ENCODE results near the gene CADM1. TPM values are rescaled to one million over a fixed set of nuclear protein-coding genes. Genes with fewer than 3 reads are reported as not detected.

CADM1 gene
- total RNA-seq, 4 donors from 2014 or later: 1.2 to 2.5 (median 2.2) TPM

DNA sequence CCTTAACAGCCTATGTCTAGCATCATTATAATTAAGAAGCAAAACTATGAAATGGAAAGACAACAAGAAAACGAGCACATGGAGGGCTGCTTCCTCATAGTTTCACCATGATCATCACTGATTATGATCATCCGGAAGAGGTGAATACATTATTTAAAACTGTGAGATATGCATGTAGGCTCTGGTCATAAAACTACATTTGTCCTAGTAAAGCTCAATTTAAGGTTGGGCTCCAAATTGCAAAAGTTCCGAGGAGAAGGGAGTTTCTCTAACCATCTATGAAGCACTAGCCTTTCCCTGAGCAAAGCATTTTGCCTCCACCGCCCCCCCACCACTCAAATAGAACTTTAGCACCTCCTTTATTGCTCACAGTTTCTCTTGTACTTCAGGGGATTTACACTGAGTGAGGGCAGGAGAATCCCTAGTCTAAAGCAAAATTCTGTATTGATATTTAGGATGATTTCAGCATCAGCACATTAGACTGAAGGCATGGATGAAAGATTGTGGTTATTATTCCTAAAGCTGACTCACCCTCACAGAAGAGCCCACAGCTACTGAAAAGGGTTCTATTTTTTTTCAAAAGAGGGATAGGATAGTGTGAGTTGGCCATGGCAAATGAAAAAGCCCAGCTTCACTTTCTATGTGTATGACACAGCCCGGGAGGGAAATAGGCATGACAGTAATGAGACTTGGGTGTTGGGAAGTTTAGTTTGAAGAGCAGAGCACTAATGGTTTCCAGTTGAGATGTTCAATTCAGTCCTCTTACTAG lies 203.4 kb downstream of the CADM1 start:
- Histone ChIP-seq H3K9me3 (no peaks in the 10 kb centered on the region), H3K27ac (no peak overlapping the region), H3K4me1 (peaks cover 5 to 10% of the 10 kb centered on the region in 2 donors), H3K27me3 (no peaks in the 10 kb centered on the region), H3K36me3 (no peaks in the 10 kb centered on the region), H3K4me3 (no peak overlapping the region)
- intact Hi-C loops (cut with DNase I; ENCODE audit: low total_unique reads) (loop anchor here (5.0 kb wide), 1 partner anchor 79 kb away; no protein-coding TSS in a partner anchor), in situ Hi-C loops (cut with MboI; ENCODE audit: low sequenced_read_pairs in 4 of 4) (no loop called here)
- ATAC-seq: no peak
- no peak for DNase-seq
- TF ChIP-seq, protein P1, sequence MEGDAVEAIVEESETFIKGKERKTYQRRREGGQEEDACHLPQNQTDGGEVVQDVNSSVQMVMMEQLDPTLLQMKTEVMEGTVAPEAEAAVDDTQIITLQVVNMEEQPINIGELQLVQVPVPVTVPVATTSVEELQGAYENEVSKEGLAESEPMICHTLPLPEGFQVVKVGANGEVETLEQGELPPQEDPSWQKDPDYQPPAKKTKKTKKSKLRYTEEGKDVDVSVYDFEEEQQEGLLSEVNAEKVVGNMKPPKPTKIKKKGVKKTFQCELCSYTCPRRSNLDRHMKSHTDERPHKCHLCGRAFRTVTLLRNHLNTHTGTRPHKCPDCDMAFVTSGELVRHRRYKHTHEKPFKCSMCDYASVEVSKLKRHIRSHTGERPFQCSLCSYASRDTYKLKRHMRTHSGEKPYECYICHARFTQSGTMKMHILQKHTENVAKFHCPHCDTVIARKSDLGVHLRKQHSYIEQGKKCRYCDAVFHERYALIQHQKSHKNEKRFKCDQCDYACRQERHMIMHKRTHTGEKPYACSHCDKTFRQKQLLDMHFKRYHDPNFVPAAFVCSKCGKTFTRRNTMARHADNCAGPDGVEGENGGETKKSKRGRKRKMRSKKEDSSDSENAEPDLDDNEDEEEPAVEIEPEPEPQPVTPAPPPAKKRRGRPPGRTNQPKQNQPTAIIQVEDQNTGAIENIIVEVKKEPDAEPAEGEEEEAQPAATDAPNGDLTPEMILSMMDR (IDR thresholded peaks at IDR 0.05 in 4 of 5, conservative IDR thresholded peaks at IDR 0.05 in 1 of 5): no peak
- no peak for TF ChIP-seq POLR2A (IDR thresholded peaks at IDR 0.05)

DNA sequence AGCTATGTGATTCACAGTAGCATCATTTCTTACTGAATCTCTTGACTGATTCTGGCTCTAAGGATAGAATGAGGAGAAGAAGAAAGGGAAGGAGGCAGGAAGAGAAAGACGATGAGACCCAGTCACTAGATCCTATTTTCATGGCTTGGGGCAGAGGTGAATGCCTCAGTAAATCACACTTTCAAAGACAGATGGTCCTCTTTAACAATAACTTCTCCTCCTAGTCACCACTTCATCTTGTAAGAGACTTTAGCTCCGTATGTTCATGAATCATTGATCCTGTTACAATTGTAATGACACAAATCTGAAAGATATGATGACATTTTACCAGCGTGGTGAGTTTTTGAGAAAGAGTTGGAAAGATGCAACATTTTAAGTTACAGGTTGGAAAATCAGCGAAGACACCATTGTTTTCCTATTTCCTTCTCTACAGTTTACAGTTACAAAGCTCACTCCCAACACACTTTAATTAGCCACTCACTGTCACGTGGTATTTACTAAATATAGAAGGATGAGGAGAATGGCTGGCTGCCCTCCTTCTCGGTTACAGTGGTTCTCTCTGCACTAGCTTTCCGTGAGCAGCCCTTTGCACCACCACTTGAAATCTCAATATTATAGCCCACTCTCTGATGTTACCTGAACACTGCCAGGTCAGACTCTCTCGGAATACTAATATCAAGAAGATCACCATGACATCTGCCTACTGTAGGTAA lies 205.8 kb downstream of the CADM1 start:
- TF ChIP-seq, protein P1 (IDR thresholded peaks at IDR 0.05 in 4 of 5, conservative IDR thresholded peaks at IDR 0.05 in 1 of 5): no peak
- no peak for TF ChIP-seq POLR2A (IDR thresholded peaks at IDR 0.05)
- peak overlapping the region; percentile 72 to 74 (median 72) for H3K27ac ChIP-seq
- H3K4me3 ChIP-seq: peak overlapping the region; percentile 28 to 37 (median 28)
- H3K27me3 ChIP-seq: no peaks in the 10 kb centered on the region
- ATAC-seq (peak; percentile 100), DNase-seq (peak; percentile 25 to 62)
- peaks cover 5 to 10% of the 10 kb centered on the region in 2 donors for H3K4me1 ChIP-seq
- intact Hi-C loops (cut with DNase I; ENCODE audit: low total_unique reads) (loop anchor here (10.0 kb wide), 1 partner anchor 134 kb away; no protein-coding TSS in a partner anchor), in situ Hi-C loops (cut with MboI; ENCODE audit: low sequenced_read_pairs in 4 of 4) (no loop called here)
- H3K9me3 ChIP-seq: no peaks in the 10 kb centered on the region
- H3K36me3 ChIP-seq: no peaks in the 10 kb centered on the region

DNA sequence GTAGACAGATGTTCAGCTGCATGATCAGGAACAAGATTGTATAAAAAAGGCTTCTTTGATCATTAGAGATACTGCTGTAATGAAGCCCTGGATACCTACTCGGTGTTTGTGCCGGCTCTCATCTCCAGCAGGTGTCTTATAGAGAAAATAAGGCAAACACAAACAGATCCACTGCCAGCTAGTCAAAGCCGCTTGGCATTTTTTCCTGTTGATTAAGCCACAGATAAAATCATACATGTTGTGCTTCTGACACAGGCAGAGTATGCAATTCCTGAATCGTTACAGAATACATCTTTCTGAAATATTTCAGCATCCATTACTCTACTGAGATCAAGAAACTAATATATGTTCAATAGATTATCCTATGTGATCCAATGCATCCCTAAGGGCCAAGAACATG lies 206.9 kb downstream of the CADM1 start:
- H3K4me1 ChIP-seq: peaks cover 5 to 10% of the 10 kb centered on the region in 2 donors
- in situ Hi-C loops (cut with MboI; ENCODE audit: low sequenced_read_pairs in 4 of 4): no loop called here
- no peaks in the 10 kb centered on the region for H3K27me3 ChIP-seq
- H3K4me3 ChIP-seq: no peak overlapping the region
- no peak for DNase-seq
- ATAC-seq: no peak
- H3K9me3 ChIP-seq: no peaks in the 10 kb centered on the region
- TF ChIP-seq, protein P1 (IDR thresholded peaks at IDR 0.05 in 4 of 5, conservative IDR thresholded peaks at IDR 0.05 in 1 of 5): no peak
- no peak for TF ChIP-seq POLR2A (IDR thresholded peaks at IDR 0.05)
- intact Hi-C loops (cut with DNase I; ENCODE audit: low total_unique reads): loop anchor here (10.0 kb wide), 1 partner anchor 133 kb away; no protein-coding TSS in a partner anchor
- H3K36me3 ChIP-seq: no peaks in the 10 kb centered on the region
- H3K27ac ChIP-seq: no peak overlapping the region

DNA sequence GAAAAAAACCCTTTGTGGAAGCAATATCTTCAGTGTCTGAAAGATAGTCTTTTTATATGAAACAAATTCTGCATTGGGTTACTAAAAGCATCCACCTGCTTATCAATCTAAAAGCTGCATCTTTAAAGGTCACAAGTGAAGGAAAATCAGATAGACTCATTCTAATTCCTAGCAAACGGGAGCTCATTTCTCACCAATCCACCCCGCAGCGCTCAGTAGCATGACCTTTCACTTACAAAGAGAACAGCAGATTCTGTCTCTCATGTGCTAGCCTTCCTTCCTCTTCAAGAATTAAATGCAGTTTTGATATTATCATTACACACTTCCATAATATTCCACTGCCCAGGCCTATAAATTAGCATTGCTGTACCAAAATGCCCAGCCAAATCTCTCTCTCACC lies 212.9 kb downstream of the CADM1 start:
- Histone ChIP-seq H3K27me3 (no peaks in the 10 kb centered on the region), H3K9me3 (no peaks in the 10 kb centered on the region), H3K27ac (no peak overlapping the region), H3K36me3 (no peaks in the 10 kb centered on the region), H3K4me3 (no peak overlapping the region), H3K4me1 (no peaks in the 10 kb centered on the region)
- intact Hi-C loops (cut with DNase I; ENCODE audit: low total_unique reads): loop anchor here (10.0 kb wide), 1 partner anchor 127 kb away; no protein-coding TSS in a partner anchor
- in situ Hi-C loops (cut with MboI; ENCODE audit: low sequenced_read_pairs in 4 of 4): no loop called here
- TF ChIP-seq, protein P1 (IDR thresholded peaks at IDR 0.05 in 4 of 5, conservative IDR thresholded peaks at IDR 0.05 in 1 of 5): no peak
- no peak for TF ChIP-seq POLR2A (IDR thresholded peaks at IDR 0.05)
- DNase-seq: no peak
- ATAC-seq: no peak

Measured in gastrocnemius medialis (tissue), 4 donors.